B cell (primary cell): ENCODE results near the gene HMOX2. TPM values are rescaled to one million over a fixed set of nuclear protein-coding genes. Genes with fewer than 3 reads are reported as not detected.

Source experiments
- ATAC-seq: fragments of 200-7000 bp; cut with Tn5 transposase; one replicate; pipeline ENCODE4 v1.10.0; 2021; ENCODE audit warnings: low read depth, mild to moderate bottlenecking, moderate number of reproducible peaks, moderate library complexity
- CTCF ChIA-PET: fragments of 350-600 bp; sonication (Branson Sonifier 250); formaldehyde crosslinking; loops from one replicate; lab custom pipeline; 2021; ENCODE audit warnings: antibody characterized with exemption, inconsistent platforms; lab: Charles Lee
- POLR2A ChIA-PET: fragments of 350-600 bp; sonication (Branson Sonifier 250); formaldehyde crosslinking; loops from one replicate; lab custom pipeline; 2021; ENCODE audit warnings: antibody characterized with exemption; lab: Charles Lee
- DNase-seq: peaks from one replicate; pipeline ENCODE4 v3.0.0; 2013
- H2AFZ ChIP-seq: 2 replicates; pipeline ENCODE4 v1.6.1; 2012; ENCODE audit warnings: mild to moderate bottlenecking, low read depth, low read length; ENCODE audit not compliant: insufficient read depth, poor library complexity, severe bottlenecking
- H3K27ac ChIP-seq, 2 donors: 1 replicate in 1 of 2; 2 replicates in 1 of 2; pipeline ENCODE4 v1.5.1; 2012 to 2013; ENCODE audit warnings: low read length in 2 of 2, mild to moderate bottlenecking in 2 of 2, moderate library complexity in 1 of 2
- H3K27me3 ChIP-seq, 4 experiments: fragments of 200-600 bp in 1 of 4; sonication (generic) in 1 of 4; replicated peaks in 1 of 4; 1 replicate in 2 of 4; 2 replicates in 2 of 4; pipeline versions ENCODE4 v1.6.1 to v1.7.0; 2013 to 2016; ENCODE audit warnings: low read length in 3 of 4, mild to moderate bottlenecking in 2 of 4, mixed read lengths in 1 of 4, moderate library complexity in 1 of 4; ENCODE audit not compliant: insufficient read depth in 4 of 4, control insufficient read depth in 3 of 4; ENCODE audit errors: control extremely low read depth in 1 of 4
- H3K36me3 ChIP-seq, 2 experiments: replicated peaks in 1 of 2; 1 replicate in 1 of 2; 2 replicates in 1 of 2; pipeline versions ENCODE4 v1.6.1 to v1.7.1; 2013; ENCODE audit warnings: low read length in 1 of 2; ENCODE audit not compliant: insufficient read depth in 2 of 2, control insufficient read depth in 1 of 2; ENCODE audit errors: control extremely low read depth in 1 of 2, extremely low read depth in 1 of 2
- H3K4me1 ChIP-seq, 2 donors: fragments of 200-600 bp in 1 of 2; sonication (generic) in 1 of 2; 1 replicate in 1 of 2; 2 replicates in 1 of 2; pipeline versions ENCODE4 v1.5.1 to v1.6.1; 2013 to 2017; ENCODE audit warnings: low read length in 2 of 2; ENCODE audit not compliant: control insufficient read depth in 2 of 2, insufficient read depth in 2 of 2
- H3K4me2 ChIP-seq: replicated peaks from 2 replicates; pipeline ENCODE3; 2012; ENCODE audit warnings: mild to moderate bottlenecking, low read depth, low read length; ENCODE audit not compliant: poor library complexity, severe bottlenecking
- H3K4me3 ChIP-seq, 5 experiments: fragments of 200-600 bp in 1 of 5; sonication (generic) in 1 of 5; 1 replicate in 3 of 5; 2 replicates in 2 of 5; pipeline versions ENCODE4 v1.5.1 to v1.7.0; 2011 to 2016; ENCODE audit warnings: low read length in 4 of 5, mild to moderate bottlenecking in 4 of 5, low read depth in 2 of 5, control low read depth in 1 of 5, moderate library complexity in 1 of 5; ENCODE audit not compliant: insufficient read depth in 1 of 5; ENCODE audit errors: control extremely low read depth in 1 of 5, extremely low read depth in 1 of 5
- H3K79me2 ChIP-seq: fragments of 200-600 bp; sonication (generic); one replicate; pipeline ENCODE4 v1.6.0; 2016; ENCODE audit warnings: low read length; ENCODE audit not compliant: control insufficient read depth, insufficient read depth
- H3K9ac ChIP-seq: fragments of 200-600 bp; sonication (generic); 2 replicates; pipeline ENCODE4 v1.6.1; 2017; ENCODE audit warnings: mild to moderate bottlenecking, low read length, moderate library complexity
- H3K9me3 ChIP-seq, 3 donors: one replicate each; pipeline versions ENCODE4 v1.6.1 to v1.7.1; 2013; ENCODE audit warnings: low read length in 2 of 3; ENCODE audit not compliant: control insufficient read depth in 2 of 3, insufficient read depth in 1 of 3; ENCODE audit errors: control extremely low read depth in 1 of 3
- H4K20me1 ChIP-seq: 2 replicates; pipeline ENCODE4 v1.6.0; 2012; ENCODE audit warnings: mild to moderate bottlenecking, low read length; ENCODE audit not compliant: insufficient read depth, control insufficient read depth, poor library complexity, severe bottlenecking
- H3K27ac Mint-ChIP-seq: one replicate; pipeline ENCODE4 v1.8.0; 2021; ENCODE audit warnings: mixed read lengths
- H3K27me3 Mint-ChIP-seq: one replicate; pipeline ENCODE4 v1.8.0; 2021; ENCODE audit warnings: mixed read lengths
- H3K4me1 Mint-ChIP-seq: one replicate; pipeline ENCODE4 v1.8.0; 2021; ENCODE audit warnings: mixed read lengths
- H3K4me3 Mint-ChIP-seq: one replicate; pipeline ENCODE4 v1.8.0; 2021; ENCODE audit warnings: mixed read lengths
- H3K9me3 Mint-ChIP-seq: one replicate; pipeline ENCODE4 v1.8.0; 2022; ENCODE audit warnings: mixed read lengths; ENCODE audit not compliant: insufficient read depth
- EZH2 ChIP-seq: IDR thresholded peaks from 2 replicates; pipeline ENCODE4 v1.6.1; 2012; ENCODE audit warnings: borderline replicate concordance, low read depth, mild to moderate bottlenecking, moderate library complexity, low read length; ENCODE audit not compliant: insufficient read depth, poor library complexity, severe bottlenecking
- WGBS: methylation state at CpG from one replicate; pipeline ENCODE4 v1.1.5; 2013; ENCODE audit warnings: missing lambda C conversion rate; ENCODE audit not compliant: insufficient coverage; 5-methylcytosine and 5-hydroxymethylcytosine counted together
- intact Hi-C: fragments of 100-400 bp; cut with micrococcal nuclease; formaldehyde crosslinking; loops from one replicate; pipeline ENCODE4 v1.10.0; 2022
- polyA plus RNA-seq: library from polyadenylated mRNA; depleted of rRNA; stranded (reverse); fragments of >200 nt; gene quantifications from 2 replicates; pipeline ENCODE4 v1.2.3, GENCODE V29; 2012
- total RNA-seq, 2 donors: library from RNA; stranded (reverse); fragments of 120-200 nt in 1 of 2; gene quantifications; 1 replicate in 1 of 2; 2 replicates in 1 of 2; pipeline versions ENCODE4 v1.2.3 to v1.2.4, GENCODE V29; 2013 to 2022
- TF ChIP-seq, protein P1 (sequence below): fragments of 200-600 bp; IDR thresholded peaks from one replicate; pipeline ENCODE4 v1.8.0; 2022; ENCODE audit warnings: antibody characterized with exemption, mild to moderate bottlenecking

HMOX2 gene
- total and polyA plus RNA-seq, 2 donors (not counting 1 experiment from before 2014, with no cell fraction given) = 36.5 to 39.0 TPM

DNA sequence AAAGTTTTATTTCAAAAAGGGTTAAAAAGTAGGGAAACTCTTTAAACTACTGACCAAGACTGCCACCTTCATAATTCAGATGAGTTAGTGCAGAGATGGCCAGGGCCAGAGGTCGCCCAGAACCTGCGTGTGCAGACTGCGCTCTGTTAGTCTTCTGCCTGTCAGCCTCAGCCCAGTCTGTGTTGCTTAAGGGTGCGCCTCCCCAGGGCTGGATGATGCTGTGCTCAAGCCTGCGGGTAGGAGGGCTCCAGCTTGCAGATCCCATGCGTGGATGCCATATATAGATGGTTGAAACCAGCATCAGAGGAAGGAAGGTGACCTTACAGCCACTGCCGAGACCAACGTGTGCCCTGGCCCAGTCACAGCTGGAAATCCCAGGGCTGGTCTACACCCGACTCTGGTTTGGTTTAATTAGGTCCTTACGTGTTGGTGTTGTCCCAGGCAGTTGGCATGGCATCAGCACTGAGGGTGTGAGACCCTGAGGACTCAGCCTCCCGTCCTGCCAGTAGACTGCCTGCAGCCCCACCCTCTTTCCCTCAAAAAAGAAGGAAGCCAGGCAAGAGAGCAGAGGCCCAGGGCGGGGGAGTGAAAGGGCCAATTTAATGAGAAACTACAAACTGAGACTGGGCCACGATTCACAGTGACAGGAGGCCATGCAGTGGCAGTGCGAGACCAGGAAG is 34.7 kb downstream of the HMOX2 start:
- Mint-ChIP-seq H3K4me1 (peaks cover 38% of the 10 kb centered on the region), H3K9me3 (no peaks in the 10 kb centered on the region), H3K27ac (no peak overlapping the region), H3K4me3 (no peak overlapping the region), H3K27me3 (no peaks in the 10 kb centered on the region)
- Histone ChIP-seq H3K9ac (no peak overlapping the region), H3K36me3 (peaks cover 1 to 59% of the 10 kb centered on the region in 2 experiments), H3K9me3 (no peaks in the 10 kb centered on the region), H2AFZ (no peak overlapping the region), H3K27me3 (no peaks in the 10 kb centered on the region), H3K27ac (no peak overlapping the region), H3K4me3 (no peak overlapping the region), H3K79me2 (peaks cover 49% of the 10 kb centered on the region), H3K4me2 (no peak overlapping the region), H3K4me1 (peaks cover 36 to 40% of the 10 kb centered on the region in 2 donors), H4K20me1 (peaks cover 11% of the 10 kb centered on the region)
- WGBS = 89% methylated on average over 13 of the region's 14 CpGs
- TF ChIP-seq, protein P1, sequence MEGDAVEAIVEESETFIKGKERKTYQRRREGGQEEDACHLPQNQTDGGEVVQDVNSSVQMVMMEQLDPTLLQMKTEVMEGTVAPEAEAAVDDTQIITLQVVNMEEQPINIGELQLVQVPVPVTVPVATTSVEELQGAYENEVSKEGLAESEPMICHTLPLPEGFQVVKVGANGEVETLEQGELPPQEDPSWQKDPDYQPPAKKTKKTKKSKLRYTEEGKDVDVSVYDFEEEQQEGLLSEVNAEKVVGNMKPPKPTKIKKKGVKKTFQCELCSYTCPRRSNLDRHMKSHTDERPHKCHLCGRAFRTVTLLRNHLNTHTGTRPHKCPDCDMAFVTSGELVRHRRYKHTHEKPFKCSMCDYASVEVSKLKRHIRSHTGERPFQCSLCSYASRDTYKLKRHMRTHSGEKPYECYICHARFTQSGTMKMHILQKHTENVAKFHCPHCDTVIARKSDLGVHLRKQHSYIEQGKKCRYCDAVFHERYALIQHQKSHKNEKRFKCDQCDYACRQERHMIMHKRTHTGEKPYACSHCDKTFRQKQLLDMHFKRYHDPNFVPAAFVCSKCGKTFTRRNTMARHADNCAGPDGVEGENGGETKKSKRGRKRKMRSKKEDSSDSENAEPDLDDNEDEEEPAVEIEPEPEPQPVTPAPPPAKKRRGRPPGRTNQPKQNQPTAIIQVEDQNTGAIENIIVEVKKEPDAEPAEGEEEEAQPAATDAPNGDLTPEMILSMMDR = no peak
- no peak for TF ChIP-seq EZH2
- no peak for ATAC-seq
- intact Hi-C loops = no loop called here
- POLR2A ChIA-PET = no interaction called here
- CTCF ChIA-PET = interaction anchor here (1.5 to 7.3 kb wide), 3 partner anchors 35 to 39 kb away, joined by 4 to 178 read pairs (median 4); partner anchors contain the start of gene HMOX2
- no peak for DNase-seq

DNA sequence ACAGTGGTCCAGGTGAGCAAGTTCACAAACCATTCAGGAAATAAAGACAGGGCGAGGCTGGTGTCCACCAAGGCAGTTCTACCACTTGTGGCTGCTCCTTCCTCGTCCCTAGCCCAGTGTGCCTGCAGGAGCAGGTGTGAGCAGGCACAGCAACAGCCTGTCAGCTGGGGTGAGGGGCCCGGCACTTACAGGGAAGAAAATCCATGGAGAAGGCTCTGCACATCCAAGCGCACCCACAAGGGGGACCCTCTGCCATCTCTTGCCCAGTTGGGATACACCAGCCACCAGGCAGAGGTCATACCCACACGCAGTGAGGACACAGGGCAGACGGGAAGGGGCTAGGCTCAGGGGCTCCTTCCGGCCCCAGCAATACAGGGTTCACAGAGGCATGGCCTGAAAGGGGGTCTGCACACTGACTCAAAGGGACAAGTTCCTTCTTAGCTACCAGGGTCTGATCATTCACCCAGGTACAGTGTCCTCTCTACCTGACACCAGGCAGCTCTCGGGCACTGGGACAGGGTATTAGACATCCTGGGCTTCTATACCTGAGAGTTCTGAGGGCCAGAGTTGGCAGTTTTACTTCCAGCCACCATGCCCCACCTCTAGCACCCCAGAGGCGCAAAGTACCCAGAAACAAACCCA is 35.4 kb downstream of the HMOX2 start:
- ATAC-seq = no peak
- H3K27ac Mint-ChIP-seq = no peak overlapping the region
- CTCF ChIA-PET = interaction anchor here (1.5 kb wide), 1 partner anchor 37 kb away, joined by 4 read pairs; no protein-coding TSS in a partner anchor

More for the DNA sequence above, 35.4 kb downstream of the HMOX2 start:
- Histone ChIP-seq H2AFZ (no peak overlapping the region), H3K36me3 (peaks cover 1 to 59% of the 10 kb centered on the region in 2 experiments), H3K27ac (no peak overlapping the region), H3K4me1 (peaks cover 31 to 39% of the 10 kb centered on the region in 2 donors), H3K4me3 (no peak overlapping the region), H3K9ac (no peak overlapping the region), H3K27me3 (no peaks in the 10 kb centered on the region), H4K20me1 (peaks cover 11% of the 10 kb centered on the region), H3K9me3 (no peaks in the 10 kb centered on the region), H3K4me2 (no peak overlapping the region), H3K79me2 (peaks cover 47% of the 10 kb centered on the region)
- Mint-ChIP-seq H3K4me1 (peaks cover 34% of the 10 kb centered on the region), H3K9me3 (no peaks in the 10 kb centered on the region), H3K4me3 (no peak overlapping the region), H3K27me3 (no peaks in the 10 kb centered on the region)
- POLR2A ChIA-PET = no interaction called here
- TF ChIP-seq EZH2 = no peak
- TF ChIP-seq, protein P1 = no peak
- DNase-seq = no peak
- intact Hi-C loops = no loop called here
- WGBS = 89% methylated on average over 9 of the region's 9 CpGs
